HepG2 (cell line): ENCODE measurements around the gene CD68. TPM values are rescaled to one million over a fixed set of nuclear protein-coding genes. Genes with fewer than 3 reads are reported as not detected.

Experiments
- ATAC-seq: fragments of 200-7000 bp; cut with Tn5 transposase; 3 replicates; pipeline ENCODE4 v1.9.1; 2020; ENCODE audit warnings: mild to moderate bottlenecking, moderate library complexity
- BruUV-seq: library from RNA; stranded (reverse); fragments of 400-500 nt; replicated peaks from 2 replicates; lab custom pipeline; 2021; lab: Mats Ljungman, UMichigan
- CTCF ChIA-PET: fragments of 300-600 bp; formaldehyde crosslinking; extraction: SDS; loops from one replicate; lab custom pipeline; 2021; ENCODE audit warnings: low total read pairs, inconsistent platforms, low intra/inter-chr PET ratio; lab: Yijun Ruan, JAX
- POLR2A ChIA-PET: fragments of 350-600 bp; sonication (Branson Sonifier 250); formaldehyde crosslinking; loops from one replicate; lab custom pipeline; 2020; ENCODE audit warnings: antibody characterized with exemption, inconsistent platforms; lab: Yijun Ruan, JAX
- DNase-seq: peaks from one replicate; pipeline ENCODE4 v3.0.0-alpha.2; 2015; ENCODE audit warnings: low spot score
- FAIRE-seq: peaks from 3 replicates; lab custom pipeline; 2011; peaks lifted over from hg19 to GRCh38; lab: Jason Lieb, UNC
- H2AFZ ChIP-seq: one replicate; pipeline ENCODE4 v1.6.1; 2011; ENCODE audit warnings: low read length, inconsistent platforms
- H3K27ac ChIP-seq: fragments of 300-600 bp; 3 replicates; pipeline ENCODE4 v1.8.0; 2011; ENCODE audit warnings: mixed run types, mild to moderate bottlenecking, mixed read lengths, low read length, inconsistent platforms; ENCODE audit not compliant: insufficient read depth; ENCODE audit errors: extremely low read length
- H3K27me3 ChIP-seq, 2 experiments: fragments of 200-600 bp in 1 of 2; 2 replicates in 1 of 2; 3 replicates in 1 of 2; pipeline versions ENCODE4 v1.6.0 to v1.8.0; 2011; ENCODE audit warnings: low read length in 2 of 2, mild to moderate bottlenecking in 2 of 2, moderate library complexity in 2 of 2, inconsistent platforms in 1 of 2; ENCODE audit not compliant: insufficient read depth in 2 of 2, control insufficient read depth in 1 of 2
- H3K36me3 ChIP-seq, 2 experiments: fragments of 200-600 bp in 1 of 2; replicated peaks in 1 of 2; 2 replicates in 1 of 2; 3 replicates in 1 of 2; pipeline versions ENCODE4 v1.5.1 to v1.8.0; 2011; ENCODE audit warnings: low read length in 2 of 2, inconsistent platforms in 1 of 2; ENCODE audit not compliant: insufficient read depth in 2 of 2, control insufficient read depth in 1 of 2
- H3K4me1 ChIP-seq: 2 replicates; pipeline ENCODE4 v1.5.1; 2012; ENCODE audit warnings: low read length, inconsistent platforms; ENCODE audit not compliant: insufficient read depth
- H3K4me2 ChIP-seq: 2 replicates; pipeline ENCODE4 v1.6.0; 2011; ENCODE audit warnings: low read depth, low read length, inconsistent platforms
- H3K4me3 ChIP-seq, 3 experiments: fragments of 200-600 bp in 1 of 3; sonication (generic), shearing (Covaris generic) in 1 of 3; replicated peaks in 1 of 3; 2 replicates each; pipeline ENCODE4 v1.5.1; 2011 to 2016; ENCODE audit warnings: low read length in 3 of 3, inconsistent platforms in 2 of 3, low read depth in 2 of 3, mild to moderate bottlenecking in 2 of 3, control low read depth in 1 of 3, mixed read lengths in 1 of 3; ENCODE audit not compliant: insufficient read depth in 1 of 3
- H3K79me2 ChIP-seq: one replicate; pipeline ENCODE4 v1.6.1; 2011; ENCODE audit warnings: low read length, inconsistent platforms; ENCODE audit not compliant: insufficient read depth
- H3K9ac ChIP-seq: 2 replicates; pipeline ENCODE4 v1.6.0; 2011; ENCODE audit warnings: mild to moderate bottlenecking, low read depth, low read length, inconsistent platforms; ENCODE audit not compliant: insufficient read depth
- H3K9me3 ChIP-seq: 2 replicates; pipeline ENCODE4 v1.5.1; 2012; ENCODE audit warnings: mild to moderate bottlenecking, low read length
- H4K20me1 ChIP-seq: 2 replicates; pipeline ENCODE4 v1.6.0; 2011; ENCODE audit warnings: inconsistent platforms, mild to moderate bottlenecking, low read length, moderate library complexity; ENCODE audit not compliant: insufficient read depth
- CREM ChIP-seq, 2 experiments: sonication (generic) in 1 of 2; formaldehyde crosslinking in 1 of 2; IDR thresholded peaks; 2 replicates each; pipeline versions ENCODE4 v1.4.0 to v1.6.1; 2016 to 2020; ENCODE audit warnings: antibody characterized with exemption in 1 of 2, mild to moderate bottlenecking in 1 of 2, missing genetic modification reagents in 1 of 2
- FOXP1 ChIP-seq, 2 experiments: fragments of 450-650 bp in 1 of 2; IDR thresholded peaks; 2 replicates each; pipeline ENCODE4 v1.6.1; 2017 to 2018; ENCODE audit warnings: antibody characterized with exemption in 1 of 2
- MBD4 ChIP-seq: IDR thresholded peaks from 2 replicates; pipeline ENCODE4 v1.6.1; 2012; ENCODE audit warnings: low read length, inconsistent platforms, borderline replicate concordance
- MLLT10 ChIP-seq: sonication (generic); formaldehyde crosslinking; IDR thresholded peaks from 2 replicates; pipeline ENCODE4 v1.4.0; 2020; ENCODE audit warnings: missing genetic modification reagents
- NFKB2 ChIP-seq: sonication (generic); formaldehyde crosslinking; IDR thresholded peaks from 2 replicates; pipeline ENCODE4 v1.4.0; 2020; ENCODE audit warnings: missing genetic modification reagents, borderline replicate concordance
- TOPORS ChIP-seq: sonication (generic); formaldehyde crosslinking; IDR thresholded peaks from 2 replicates; pipeline ENCODE4 v1.8.0; 2023; ENCODE audit warnings: mild to moderate bottlenecking, missing genetic modification reagents
- ZFP90 ChIP-seq: sonication (generic); formaldehyde crosslinking; IDR thresholded peaks from 2 replicates; pipeline ENCODE4 v1.8.0; 2022; ENCODE audit warnings: missing genetic modification reagents, mild to moderate bottlenecking, inconsistent platforms, borderline replicate concordance
- ZFX ChIP-seq: sonication (generic); formaldehyde crosslinking; IDR thresholded peaks from 2 replicates; pipeline ENCODE4 v1.4.0; 2020; ENCODE audit warnings: mild to moderate bottlenecking, low read depth, missing genetic modification reagents, moderate library complexity
- ZNF253 ChIP-seq: sonication (generic); formaldehyde crosslinking; IDR thresholded peaks from 2 replicates; pipeline ENCODE4 v1.8.0; 2022; ENCODE audit warnings: mild to moderate bottlenecking, missing genetic modification reagents, borderline replicate concordance
- ZNF256 ChIP-seq: sonication (generic); formaldehyde crosslinking; conservative IDR thresholded peaks from 2 replicates; pipeline ENCODE4 v1.4.0; 2020; ENCODE audit warnings: missing genetic modification reagents
- ZNF274 ChIP-seq: sonication (generic); formaldehyde crosslinking; IDR thresholded peaks from 2 replicates; pipeline ENCODE4 v1.5.1; 2020; ENCODE audit warnings: mild to moderate bottlenecking, missing genetic modification reagents
- ZNF546 ChIP-seq: sonication (generic); formaldehyde crosslinking; conservative IDR thresholded peaks from 2 replicates; pipeline ENCODE4 v1.8.1; 2023; ENCODE audit warnings: mild to moderate bottlenecking, missing genetic modification reagents
- ZZZ3 ChIP-seq: sonication (generic); formaldehyde crosslinking; IDR thresholded peaks from 2 replicates; pipeline ENCODE4 v1.4.0; 2020; ENCODE audit warnings: missing genetic modification reagents, mild to moderate bottlenecking, borderline replicate concordance
- WGBS: methylation state at CpG from one replicate; pipeline ENCODE4 v1.1.6; 2017; ENCODE audit warnings: low lambda C conversion rate; 5-methylcytosine and 5-hydroxymethylcytosine counted together
- in situ Hi-C: cut with HindIII; loops from 2 replicates; pipeline ENCODE4 v1.10.0; 2017; ENCODE audit warnings: low pct_unique_long_range_greater_than_20kb; ENCODE audit not compliant: extremely low pct_ligation_motif_present
- intact Hi-C: fragments of 100-400 bp; cut with micrococcal nuclease; formaldehyde crosslinking; loops from one replicate; pipeline ENCODE4 v1.10.0; 2022; ENCODE audit not compliant: unreplicated experiment
- polyA plus RNA-seq, 8 experiments: library from polyadenylated mRNA; depleted of rRNA in 3 of 8; stranded (reverse) in 7 of 8; unstranded in 1 of 8; fragments of >200 nt; fragmentation: Illumina TruSeq in 4 of 8; extraction: Trizol in 4 of 8; gene quantifications; 2 replicates each; pipeline versions ENCODE4 v1.2.1 to v1.2.3, GENCODE V29; 2011 to 2016; ENCODE audit warnings: low read depth in 4 of 8, missing spikeins in 1 of 8, mixed read lengths in 1 of 8; ENCODE audit not compliant: insufficient read depth in 1 of 8
- total RNA-seq, 5 experiments: library from RNA; depleted of rRNA; stranded (reverse); fragments of >200 nt; fragmentation: Illumina TruSeq; extraction: Trizol; gene quantifications; 2 replicates each; pipeline ENCODE4 v1.2.3, GENCODE V29; 2016; ENCODE audit warnings: low read depth in 1 of 5
- TF ChIP-seq, protein P1 (sequence below): sonication (generic); formaldehyde crosslinking; IDR thresholded peaks from 2 replicates; pipeline ENCODE4 v1.4.0; 2020; ENCODE audit warnings: missing genetic modification reagents, borderline replicate concordance
- TF ChIP-seq, protein P2 (sequence below): sonication (generic); formaldehyde crosslinking; IDR thresholded peaks from 2 replicates; pipeline ENCODE4 v1.5.0; 2020; ENCODE audit warnings: missing genetic modification reagents
- TF ChIP-seq, protein P3 (sequence below): sonication (generic); formaldehyde crosslinking; IDR thresholded peaks from 2 replicates; pipeline ENCODE4 v1.5.1; 2020; ENCODE audit warnings: mild to moderate bottlenecking, missing genetic modification reagents, moderate library complexity

The CD68 gene
- total and polyA plus RNA-seq, 2 of the 13 experiments (the other 11 are each of a cell fraction or from before 2014, with no cell fraction given) = 10.3 to 104 TPM

GRCh38 chr17:7550344-7550743, 29.1 kb upstream of the CD68 start:
- no TSS peak for BruUV-seq
- TF ChIP-seq MBD4 (no peak), ZZZ3 (CRISPR knock-in tag) (no peak), MLLT10 (CRISPR knock-in tag) (no peak), CREM (IDR thresholded peaks at IDR 0.05) (no peak), CREM (CRISPR knock-in tag; IDR thresholded peaks at IDR 0.05) (no peak), TOPORS (CRISPR knock-in tag) (no peak), FOXP1 (IDR thresholded peaks at IDR 0.05) (no peak), FOXP1 (CRISPR knock-in tag; IDR thresholded peaks at IDR 0.05) (no peak), ZFX (CRISPR knock-in tag) (peak; percentile 23; the same call in 1 of the 2 replicates), ZNF546 (CRISPR knock-in tag) (no peak), NFKB2 (CRISPR knock-in tag) (no peak), ZNF253 (CRISPR knock-in tag) (no peak), ZNF274 (CRISPR knock-in tag) (no peak), ZFP90 (CRISPR knock-in tag) (no peak), ZNF256 (CRISPR knock-in tag) (no peak)
- TF ChIP-seq, protein P1, sequence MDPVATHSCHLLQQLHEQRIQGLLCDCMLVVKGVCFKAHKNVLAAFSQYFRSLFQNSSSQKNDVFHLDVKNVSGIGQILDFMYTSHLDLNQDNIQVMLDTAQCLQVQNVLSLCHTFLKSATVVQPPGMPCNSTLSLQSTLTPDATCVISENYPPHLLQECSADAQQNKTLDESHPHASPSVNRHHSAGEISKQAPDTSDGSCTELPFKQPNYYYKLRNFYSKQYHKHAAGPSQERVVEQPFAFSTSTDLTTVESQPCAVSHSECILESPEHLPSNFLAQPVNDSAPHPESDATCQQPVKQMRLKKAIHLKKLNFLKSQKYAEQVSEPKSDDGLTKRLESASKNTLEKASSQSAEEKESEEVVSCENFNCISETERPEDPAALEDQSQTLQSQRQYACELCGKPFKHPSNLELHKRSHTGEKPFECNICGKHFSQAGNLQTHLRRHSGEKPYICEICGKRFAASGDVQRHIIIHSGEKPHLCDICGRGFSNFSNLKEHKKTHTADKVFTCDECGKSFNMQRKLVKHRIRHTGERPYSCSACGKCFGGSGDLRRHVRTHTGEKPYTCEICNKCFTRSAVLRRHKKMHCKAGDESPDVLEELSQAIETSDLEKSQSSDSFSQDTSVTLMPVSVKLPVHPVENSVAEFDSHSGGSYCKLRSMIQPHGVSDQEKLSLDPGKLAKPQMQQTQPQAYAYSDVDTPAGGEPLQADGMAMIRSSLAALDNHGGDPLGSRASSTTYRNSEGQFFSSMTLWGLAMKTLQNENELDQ = no peak
- TF ChIP-seq, protein P2, sequence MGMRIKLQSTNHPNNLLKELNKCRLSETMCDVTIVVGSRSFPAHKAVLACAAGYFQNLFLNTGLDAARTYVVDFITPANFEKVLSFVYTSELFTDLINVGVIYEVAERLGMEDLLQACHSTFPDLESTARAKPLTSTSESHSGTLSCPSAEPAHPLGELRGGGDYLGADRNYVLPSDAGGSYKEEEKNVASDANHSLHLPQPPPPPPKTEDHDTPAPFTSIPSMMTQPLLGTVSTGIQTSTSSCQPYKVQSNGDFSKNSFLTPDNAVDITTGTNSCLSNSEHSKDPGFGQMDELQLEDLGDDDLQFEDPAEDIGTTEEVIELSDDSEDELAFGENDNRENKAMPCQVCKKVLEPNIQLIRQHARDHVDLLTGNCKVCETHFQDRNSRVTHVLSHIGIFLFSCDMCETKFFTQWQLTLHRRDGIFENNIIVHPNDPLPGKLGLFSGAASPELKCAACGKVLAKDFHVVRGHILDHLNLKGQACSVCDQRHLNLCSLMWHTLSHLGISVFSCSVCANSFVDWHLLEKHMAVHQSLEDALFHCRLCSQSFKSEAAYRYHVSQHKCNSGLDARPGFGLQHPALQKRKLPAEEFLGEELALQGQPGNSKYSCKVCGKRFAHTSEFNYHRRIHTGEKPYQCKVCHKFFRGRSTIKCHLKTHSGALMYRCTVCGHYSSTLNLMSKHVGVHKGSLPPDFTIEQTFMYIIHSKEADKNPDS = no peak
- TF ChIP-seq, protein P3, sequence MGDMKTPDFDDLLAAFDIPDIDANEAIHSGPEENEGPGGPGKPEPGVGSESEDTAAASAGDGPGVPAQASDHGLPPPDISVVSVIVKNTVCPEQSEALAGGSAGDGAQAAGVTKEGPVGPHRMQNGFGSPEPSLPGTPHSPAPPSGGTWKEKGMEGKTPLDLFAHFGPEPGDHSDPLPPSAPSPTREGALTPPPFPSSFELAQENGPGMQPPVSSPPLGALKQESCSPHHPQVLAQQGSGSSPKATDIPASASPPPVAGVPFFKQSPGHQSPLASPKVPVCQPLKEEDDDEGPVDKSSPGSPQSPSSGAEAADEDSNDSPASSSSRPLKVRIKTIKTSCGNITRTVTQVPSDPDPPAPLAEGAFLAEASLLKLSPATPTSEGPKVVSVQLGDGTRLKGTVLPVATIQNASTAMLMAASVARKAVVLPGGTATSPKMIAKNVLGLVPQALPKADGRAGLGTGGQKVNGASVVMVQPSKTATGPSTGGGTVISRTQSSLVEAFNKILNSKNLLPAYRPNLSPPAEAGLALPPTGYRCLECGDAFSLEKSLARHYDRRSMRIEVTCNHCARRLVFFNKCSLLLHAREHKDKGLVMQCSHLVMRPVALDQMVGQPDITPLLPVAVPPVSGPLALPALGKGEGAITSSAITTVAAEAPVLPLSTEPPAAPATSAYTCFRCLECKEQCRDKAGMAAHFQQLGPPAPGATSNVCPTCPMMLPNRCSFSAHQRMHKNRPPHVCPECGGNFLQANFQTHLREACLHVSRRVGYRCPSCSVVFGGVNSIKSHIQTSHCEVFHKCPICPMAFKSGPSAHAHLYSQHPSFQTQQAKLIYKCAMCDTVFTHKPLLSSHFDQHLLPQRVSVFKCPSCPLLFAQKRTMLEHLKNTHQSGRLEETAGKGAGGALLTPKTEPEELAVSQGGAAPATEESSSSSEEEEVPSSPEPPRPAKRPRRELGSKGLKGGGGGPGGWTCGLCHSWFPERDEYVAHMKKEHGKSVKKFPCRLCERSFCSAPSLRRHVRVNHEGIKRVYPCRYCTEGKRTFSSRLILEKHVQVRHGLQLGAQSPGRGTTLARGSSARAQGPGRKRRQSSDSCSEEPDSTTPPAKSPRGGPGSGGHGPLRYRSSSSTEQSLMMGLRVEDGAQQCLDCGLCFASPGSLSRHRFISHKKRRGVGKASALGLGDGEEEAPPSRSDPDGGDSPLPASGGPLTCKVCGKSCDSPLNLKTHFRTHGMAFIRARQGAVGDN (CRISPR knock-in tag) = no peak; the same call in 1 of the 2 replicates

More at GRCh38 chr17:7550344-7550743, 29.1 kb upstream of the CD68 start:
- CTCF ChIA-PET = no interaction called here
- H3K4me3 ChIP-seq = peak overlapping the region in 1 of 3 experiments; percentile 28; a peak in 1 of 6 replicates
- H3K9me3 ChIP-seq = no peaks in the 10 kb centered on the region
- intact Hi-C loops = no loop called here
- in situ Hi-C loops = no loop called here
- H3K36me3 ChIP-seq = no peaks in the 10 kb centered on the region
- H4K20me1 ChIP-seq = no peaks in the 10 kb centered on the region
- DNase-seq = no peak
- POLR2A ChIA-PET = interaction anchor here (1.3 to 3.9 kb wide), 2 partner anchors 8 to 10 kb away, joined by 10 to 18 read pairs; partner anchors contain the start of gene TNFSF13
- ATAC-seq = peak; percentile 7; the same call in 1 of the 3 replicates
- WGBS = 24% methylated on average over 6 of the region's 6 CpGs
- H3K27me3 ChIP-seq = no peaks in the 10 kb centered on the region
- no peaks in the 10 kb centered on the region for H3K79me2 ChIP-seq
- FAIRE-seq = no peak
- H3K9ac ChIP-seq = no peak overlapping the region
- no peak overlapping the region for H3K27ac ChIP-seq
- no peak overlapping the region for H2AFZ ChIP-seq
- peak overlapping the region; percentile 65 for H3K4me2 ChIP-seq
- H3K4me1 ChIP-seq = peaks cover 52% of the 10 kb centered on the region
